OCI-LY3 (cell line): Measurements from ENCODE around the gene ZSCAN20.

Experiments
- CTCF ChIP-seq: fragments of 200-600, 300-600 bp; sonication (generic); IDR thresholded peaks from 2 replicates; pipeline ENCODE4 v1.5.1; 2014; ENCODE audit warnings: antibody characterized with exemption, low read length, low read depth
- EZH2phosphoT487 ChIP-seq: fragments of 200-600 bp; shearing (Covaris generic); IDR thresholded peaks from 2 replicates; pipeline ENCODE4 v1.6.1; 2018; ENCODE audit warnings: antibody characterized with exemption, mixed run types, low read depth

- TF ChIP-seq CTCF (no peak), EZH2phosphoT487 (no peak)
Measured at GRCh38 chr1:33488624-33489023, 16.2 kb downstream of the ZSCAN20 start.
